ENCODE data around the gene WDR77.

The WDR77 gene

DNA sequence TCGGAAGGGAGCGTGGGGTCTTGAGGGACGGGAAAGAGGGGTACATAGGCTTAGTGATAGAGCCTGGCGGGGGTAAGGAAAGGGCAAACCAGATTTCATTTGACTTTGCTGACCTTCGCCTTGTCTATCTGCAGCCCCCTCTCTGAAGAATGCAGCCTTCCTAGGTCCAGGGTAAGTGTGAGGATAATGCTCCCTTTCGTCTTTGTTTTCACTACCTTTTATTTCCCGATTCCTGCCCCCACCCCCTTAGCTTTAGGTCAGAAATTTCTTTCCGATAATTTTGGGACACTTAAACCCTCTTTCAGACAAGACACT, 604 bp upstream of the WDR77 start:
- TF ChIP-seq CTCF (IDR thresholded peaks at IDR 0.05; ENCODE audit: borderline replicate concordance, insufficient read depth, low read depth, low read length): no peak
- peak overlapping the region; percentile 98 for H3K4me3 ChIP-seq (ENCODE audit: low read depth, low read length)

- peak overlapping the region; percentile 98 for H3K4me3 ChIP-seq (ENCODE audit: low read depth, low read length)
- TF ChIP-seq CTCF (IDR thresholded peaks at IDR 0.05; ENCODE audit: borderline replicate concordance, insufficient read depth, low read depth, low read length): no peak
Measured at GRCh38 chr1:111448482-111448917, 556 bp downstream of the WDR77 start.

DNA sequence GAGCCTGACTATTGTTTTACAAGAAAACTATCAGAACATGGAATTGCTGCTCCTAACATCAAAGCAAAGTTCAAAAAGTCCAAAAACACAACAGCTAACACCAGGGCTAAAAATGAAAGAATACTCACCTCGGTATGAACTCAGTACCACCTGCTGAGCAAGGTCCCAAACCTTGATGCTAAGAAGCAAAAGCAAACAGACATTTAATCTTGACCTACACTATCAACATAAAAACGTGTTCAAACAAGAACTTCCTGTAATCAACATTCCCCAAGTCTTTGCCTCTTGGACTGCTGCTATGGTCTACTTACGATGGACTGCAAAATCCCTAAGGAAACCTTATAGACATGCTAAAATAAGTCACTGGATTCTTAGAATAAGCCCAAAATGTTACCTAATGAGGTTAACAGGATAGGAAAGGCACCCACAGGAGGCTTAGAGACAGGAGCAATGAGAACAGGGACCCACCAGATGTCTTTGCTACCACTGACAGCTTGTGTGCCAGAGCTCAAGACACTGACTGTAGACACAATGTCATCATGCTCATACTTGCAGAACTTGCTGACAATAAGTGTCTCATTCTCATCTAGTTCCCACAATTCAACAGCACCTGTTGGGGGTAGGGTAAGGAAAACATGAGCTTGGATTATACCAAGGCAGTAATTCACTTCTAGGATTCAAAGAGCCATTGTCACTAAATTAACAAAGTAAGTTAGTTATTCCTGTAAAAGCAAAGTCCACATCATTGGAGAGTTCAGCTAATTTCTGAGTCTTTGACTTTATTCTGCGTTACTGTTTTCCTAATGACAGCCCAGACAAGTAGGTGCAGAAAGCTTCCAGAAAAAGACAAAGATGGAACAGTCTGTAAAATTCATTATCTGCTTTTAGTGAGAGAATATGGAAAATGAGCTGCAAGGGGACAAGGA, 1.8 kb downstream of the WDR77 start:
- TF ChIP-seq CTCF (IDR thresholded peaks at IDR 0.05; ENCODE audit: borderline replicate concordance, insufficient read depth, low read depth, low read length): no peak

DNA sequence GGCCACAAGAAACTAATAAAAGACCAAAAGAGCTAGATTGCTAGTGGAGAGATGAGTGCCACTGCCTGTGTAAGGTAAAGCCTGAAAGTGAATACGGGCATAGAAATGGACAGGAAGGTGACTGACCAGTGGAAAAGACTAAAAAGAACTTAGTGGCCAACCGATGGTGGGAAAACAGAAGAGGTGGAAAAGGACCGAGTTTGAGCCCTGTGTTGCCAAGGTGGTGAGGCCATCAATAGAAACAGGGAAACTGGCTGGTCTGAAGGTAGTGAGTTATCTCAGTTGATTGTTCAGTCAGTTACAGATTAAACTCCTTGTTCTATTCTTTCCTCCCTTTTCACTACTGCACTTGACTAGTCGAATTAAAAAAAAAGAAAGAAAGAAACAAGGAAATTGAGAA, 2.5 kb downstream of the WDR77 start:
- no peak overlapping the region for H3K4me3 ChIP-seq (ENCODE audit: low read depth, low read length)
- no peak for TF ChIP-seq CTCF (IDR thresholded peaks at IDR 0.05; ENCODE audit: borderline replicate concordance, insufficient read depth, low read depth, low read length)

More for the DNA sequence above, 1.8 kb downstream of the WDR77 start:
- peak overlapping the region; percentile 98 for H3K4me3 ChIP-seq (ENCODE audit: low read depth, low read length)

DNA sequence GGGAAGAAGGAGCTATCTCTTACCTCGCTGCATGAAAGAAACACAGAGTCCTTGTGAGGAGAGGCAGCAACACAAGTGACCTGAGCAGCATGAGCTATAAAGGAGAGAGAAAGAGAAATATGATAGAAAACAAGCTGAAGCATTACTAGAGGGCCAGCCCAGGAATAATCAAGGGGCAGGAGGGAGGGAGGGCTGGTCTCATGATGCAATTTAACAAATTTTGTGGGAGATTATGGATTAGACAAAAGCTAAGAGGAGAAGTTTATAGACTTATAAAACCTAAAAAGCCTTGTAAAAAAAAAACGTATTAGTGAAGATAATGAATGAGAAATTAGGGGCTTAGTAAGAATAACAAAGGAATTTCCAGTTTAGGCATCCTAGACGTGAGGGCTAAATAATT, 5.0 kb downstream of the WDR77 start:
- no peak for TF ChIP-seq CTCF (IDR thresholded peaks at IDR 0.05; ENCODE audit: borderline replicate concordance, insufficient read depth, low read depth, low read length)
- H3K4me3 ChIP-seq (ENCODE audit: low read depth, low read length): no peak overlapping the region

DNA sequence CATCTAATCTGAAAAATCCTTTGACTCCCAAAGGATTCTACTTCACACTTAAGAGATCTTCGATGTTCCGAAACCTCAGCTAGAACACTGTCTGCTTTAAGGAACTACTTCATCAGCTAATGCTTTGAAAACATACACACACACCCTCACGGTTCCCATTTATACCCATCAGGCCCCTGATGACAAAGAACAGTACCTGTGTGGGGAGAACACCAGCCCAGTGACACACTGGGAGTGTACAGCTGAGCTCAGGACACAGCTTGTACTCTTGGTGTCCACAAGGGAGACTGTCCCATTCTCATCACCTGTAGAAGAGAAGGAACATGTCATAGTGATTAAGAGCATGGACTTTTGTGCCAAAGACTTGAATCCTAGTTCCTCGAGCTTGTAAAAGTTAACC, 6.6 kb downstream of the WDR77 start:
- TF ChIP-seq CTCF (IDR thresholded peaks at IDR 0.05; ENCODE audit: borderline replicate concordance, insufficient read depth, low read depth, low read length): no peak
- no peak overlapping the region for H3K4me3 ChIP-seq (ENCODE audit: low read depth, low read length)

- peak; percentile 66 for TF ChIP-seq CTCF (IDR thresholded peaks at IDR 0.05; ENCODE audit: borderline replicate concordance, insufficient read depth, low read depth, low read length)
- no peak overlapping the region for H3K4me3 ChIP-seq (ENCODE audit: low read depth, low read length)
Measured at GRCh38 chr1:111441573-111442192, 7.4 kb downstream of the WDR77 start.

All from GM12875 (cell line).